ENCODE measurements around the gene PHOX2A.
"Not testable (repeated sequence)": the region's sequence is repeated elsewhere in the genome, so short reads cannot be mapped to it uniquely, and the experiment has no call there.

The PHOX2A gene

GRCh38 chr11:72221386-72222075 is 22.4 kb downstream of the PHOX2A start:
- DNase-seq: no peak

GRCh38 chr11:72220696-72221363 is 23.1 kb downstream of the PHOX2A start:
- no peak for DNase-seq

GRCh38 chr11:72218251-72218745 is 25.7 kb downstream of the PHOX2A start:
- DNase-seq: no peak

- no peak for DNase-seq
Measured at GRCh38 chr11:72217841-72218240, 26.1 kb downstream of the PHOX2A start.

GRCh38 chr11:72216638-72217037 is 27.3 kb downstream of the PHOX2A start, which contains the start of gene FOLR2:
Gene FOLR2, plus strand, starts transcription at chr11:72216794. Its CDS starts 1,791 bp downstream, at chr11:72218585.
- DNase-seq: no peak

GRCh38 chr11:72209101-72209500 is 34.9 kb downstream of the PHOX2A start:
- no peak for DNase-seq

- no peak for DNase-seq
Measured at GRCh38 chr11:72208281-72208680, 35.7 kb downstream of the PHOX2A start.

GRCh38 chr11:72206794-72207193 is 37.2 kb downstream of the PHOX2A start:
- not testable (repeated sequence) for DNase-seq

GRCh38 chr11:72204886-72205285 is 39.1 kb downstream of the PHOX2A start:
- DNase-seq: no peak

- DNase-seq: no peak
Measured at GRCh38 chr11:72203163-72203562, 40.8 kb downstream of the PHOX2A start.

- DNase-seq: no peak
Measured at GRCh38 chr11:72202571-72202970, 41.4 kb downstream of the PHOX2A start.

- DNase-seq: not testable (repeated sequence)
Measured at GRCh38 chr11:72201445-72201844, 42.5 kb downstream of the PHOX2A start.

GRCh38 chr11:72195518-72196270 is 48.3 kb downstream of the PHOX2A start:
- DNase-seq: no peak

GRCh38 chr11:72191961-72192381 is 52.0 kb downstream of the PHOX2A start, which contains the start of gene FOLR1:
Gene FOLR1, plus strand, starts transcription at chr11:72192140. Its CDS starts 34 bp downstream, at chr11:72192174.
- DNase-seq: no peak

- DNase-seq: no peak
Measured at GRCh38 chr11:72190631-72191071, 53.3 kb downstream of the PHOX2A start.

- no peak for DNase-seq
Measured at GRCh38 chr11:72189455-72190250, 54.3 kb downstream of the PHOX2A start.
